HG02763 (cell line): ENCODE data around the gene ZNF490.
A peak's percentile ranks its signal among the peaks of the same experiment; 100 is the strongest.
"Not testable (repeated sequence)": the region's sequence is repeated elsewhere in the genome, so short reads cannot be mapped to it uniquely, and the experiment has no call there.

ENCODE experiments used
- ATAC-seq: cut with Tn5 transposase; IDR thresholded peaks from one replicate; pipeline ENCODE4 v1.9.1; 2021; ENCODE audit warnings: mild to moderate bottlenecking, moderate library complexity; ENCODE audit not compliant: unreplicated experiment

Gene ZNF490

DNA sequence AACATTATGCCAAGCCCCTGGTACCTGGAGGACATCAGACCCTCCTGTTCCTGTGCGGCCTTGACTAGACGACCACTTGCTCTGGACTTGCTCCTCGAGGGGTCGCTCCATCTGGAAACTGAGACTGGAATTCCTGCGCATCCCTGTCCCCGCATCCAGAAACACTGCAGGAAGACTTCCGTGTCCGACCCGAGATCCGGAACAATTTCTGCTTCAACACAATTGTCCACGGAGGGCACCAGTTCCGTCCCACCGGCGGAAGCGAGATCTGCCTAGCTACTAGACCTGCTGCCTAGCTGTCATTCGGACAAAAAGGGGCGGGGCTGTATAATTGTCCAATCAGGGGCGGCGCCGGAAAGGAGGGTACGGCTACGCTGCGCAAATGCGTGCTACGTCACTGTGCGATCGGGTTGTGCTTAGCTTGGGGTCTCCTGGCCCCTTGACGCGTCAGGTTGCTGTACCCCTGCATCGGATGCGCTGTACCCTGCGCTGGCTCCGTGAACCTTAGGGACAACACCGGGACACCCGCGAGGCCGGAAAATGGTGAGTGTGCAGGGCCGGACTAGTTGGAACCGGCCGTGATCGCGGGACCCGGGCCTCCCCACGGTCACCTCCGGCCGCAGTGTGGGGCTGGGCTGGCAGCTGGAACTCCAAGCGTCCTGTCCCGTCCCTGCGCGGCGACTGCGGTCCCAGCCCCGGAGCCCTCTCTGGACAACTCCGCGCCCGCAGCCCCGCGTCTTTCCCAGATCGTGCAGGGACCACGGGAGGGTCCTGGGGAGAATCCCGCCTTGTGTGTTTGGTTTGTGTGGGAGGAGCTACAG lies at the start of gene ZNF490, which contains the start of gene ZNF791:
Gene ZNF490 (minus strand): TSS at position 274 of the 821 bp plus-strand sequence. CDS start 133 bp downstream, at position 141.
Gene ZNF791 (plus strand): TSS at position 381 of the 821 bp plus-strand sequence. CDS start 160 bp downstream, at position 541.
- ATAC-seq = peak; percentile 76

DNA sequence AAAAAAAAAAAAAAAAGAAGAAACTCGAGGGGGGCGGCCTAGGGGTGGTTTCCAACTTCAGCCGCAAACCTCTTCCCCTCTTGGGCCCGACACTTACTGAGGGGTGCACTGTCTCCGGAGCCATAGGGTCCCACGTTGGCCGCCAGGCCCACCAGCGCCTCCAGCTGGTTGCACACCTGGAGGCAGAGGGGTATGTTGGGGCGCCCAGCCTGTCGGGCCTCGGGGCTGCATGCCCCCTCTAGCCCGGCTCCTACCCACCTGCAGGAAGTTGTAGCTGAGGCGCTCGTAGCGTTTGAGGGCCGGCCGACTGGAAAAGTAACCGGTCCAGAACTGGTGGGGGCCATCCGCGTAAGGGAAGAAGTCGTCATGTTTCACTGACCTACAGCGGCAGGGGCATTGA lies 47.4 kb upstream of the ZNF490 start:
- no peak for ATAC-seq

DNA sequence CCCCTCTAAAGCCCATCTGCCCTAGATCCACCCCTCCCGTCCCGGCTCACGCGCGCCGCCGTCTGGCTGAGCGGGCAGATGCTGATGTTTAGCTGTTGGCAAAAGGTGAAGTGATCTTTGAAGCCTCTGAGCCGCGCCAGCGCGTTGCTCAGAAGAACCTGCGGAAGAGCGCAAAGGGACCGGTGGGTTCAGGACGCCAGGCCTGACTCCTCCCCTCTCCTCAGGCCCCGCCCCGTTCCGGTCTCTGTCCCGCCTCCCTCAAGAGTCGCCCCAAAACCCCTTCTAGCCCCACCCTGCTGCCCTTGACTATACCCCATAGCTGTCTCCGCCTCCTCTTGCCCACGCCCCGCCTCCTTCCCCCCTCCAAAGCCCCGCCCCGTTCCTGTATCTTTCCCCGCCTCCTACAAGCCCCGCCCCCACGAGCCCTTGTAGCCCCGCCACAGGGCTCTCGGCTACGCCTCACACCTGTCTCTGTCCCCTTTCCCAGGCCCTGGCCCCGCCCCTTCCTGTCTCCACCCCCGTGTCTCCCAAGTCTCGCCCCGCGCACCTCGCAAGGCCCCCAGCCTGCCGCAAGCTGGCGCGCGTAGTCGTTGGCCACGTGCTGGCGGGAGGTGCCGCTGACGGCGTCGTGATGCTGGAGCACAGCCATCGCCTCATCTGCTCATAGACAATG lies 46.4 kb upstream of the ZNF490 start:
- no peak for ATAC-seq

DNA sequence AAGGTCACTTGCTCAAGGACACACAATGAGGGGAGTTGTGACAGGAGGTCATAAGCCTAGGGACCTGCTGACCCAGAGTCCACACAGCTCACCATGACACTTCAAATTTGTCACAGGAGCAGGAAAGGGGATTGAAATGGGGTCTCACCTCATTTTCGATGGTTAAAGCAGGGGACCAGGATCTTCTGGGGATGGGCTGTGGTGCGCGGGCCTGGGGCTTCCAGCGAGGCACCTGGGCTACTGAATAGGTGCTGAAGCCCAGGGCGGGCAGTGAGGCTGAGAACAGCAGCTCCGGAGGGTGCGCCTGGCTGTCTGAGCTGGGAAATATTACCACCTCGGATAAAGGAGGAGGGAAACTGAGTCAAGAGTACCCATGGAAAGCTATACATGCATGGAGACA lies 44.9 kb upstream of the ZNF490 start:
- ATAC-seq = no peak

DNA sequence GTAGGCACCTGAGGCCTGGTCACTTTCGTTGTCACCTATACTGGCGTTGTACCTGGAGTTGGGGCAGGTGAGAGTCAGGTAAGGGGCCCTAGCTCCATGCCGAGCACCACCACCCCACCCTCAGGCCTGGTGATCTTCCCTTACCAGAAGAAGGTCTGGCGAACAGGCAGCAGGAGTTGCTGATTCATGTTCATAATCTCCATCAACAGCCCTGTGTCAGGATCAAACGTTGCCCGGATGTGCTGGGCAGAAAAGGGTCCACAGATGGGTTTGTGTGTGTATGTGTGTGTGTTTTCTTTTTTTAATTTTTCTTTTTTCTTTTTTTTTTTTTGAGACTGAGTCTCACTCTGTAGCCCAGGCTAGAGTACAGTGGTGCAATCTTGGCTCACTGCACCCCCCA lies 41.6 kb upstream of the ZNF490 start:
- ATAC-seq = no peak

DNA sequence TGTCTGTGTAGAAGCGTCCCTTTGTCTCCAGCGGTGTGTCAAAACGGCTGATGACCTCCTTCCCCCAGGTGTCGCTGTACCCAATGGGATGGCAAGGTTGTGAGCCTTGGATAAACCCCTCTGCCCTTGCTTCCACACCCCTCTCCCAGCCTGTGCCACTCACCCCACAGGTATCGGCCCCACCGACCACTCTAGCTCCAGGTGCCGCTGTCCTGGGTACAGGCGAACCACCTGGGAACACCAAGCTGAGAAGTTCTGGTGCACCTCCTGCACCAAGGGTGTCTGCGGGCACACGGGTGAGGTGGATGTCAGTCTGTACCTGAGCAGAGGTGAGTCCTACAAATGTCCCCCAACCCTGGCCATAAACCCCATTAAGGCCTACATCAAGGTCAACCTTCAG lies 39.3 kb upstream of the ZNF490 start:
- ATAC-seq = no peak

DNA sequence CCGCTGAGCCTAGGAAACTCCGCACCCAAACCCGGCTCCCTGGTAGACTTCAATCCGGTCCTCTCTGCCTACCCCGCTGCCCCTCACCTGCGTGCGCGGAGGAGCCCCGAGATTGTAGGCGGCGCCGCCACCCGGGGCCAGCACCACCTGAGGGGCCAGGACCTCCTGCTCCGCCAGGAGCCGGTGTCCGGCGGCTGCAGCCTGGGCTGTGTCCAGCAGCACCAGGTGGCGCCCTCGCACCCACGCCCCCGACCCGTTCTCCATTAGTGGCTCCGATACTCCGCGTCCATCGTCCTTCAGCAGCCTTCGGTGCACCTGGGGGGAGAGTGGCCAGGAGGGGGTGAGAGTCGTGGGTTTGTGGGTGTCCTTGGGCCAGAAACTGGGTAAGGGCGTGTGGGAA lies 37.5 kb upstream of the ZNF490 start:
- no peak for ATAC-seq

DNA sequence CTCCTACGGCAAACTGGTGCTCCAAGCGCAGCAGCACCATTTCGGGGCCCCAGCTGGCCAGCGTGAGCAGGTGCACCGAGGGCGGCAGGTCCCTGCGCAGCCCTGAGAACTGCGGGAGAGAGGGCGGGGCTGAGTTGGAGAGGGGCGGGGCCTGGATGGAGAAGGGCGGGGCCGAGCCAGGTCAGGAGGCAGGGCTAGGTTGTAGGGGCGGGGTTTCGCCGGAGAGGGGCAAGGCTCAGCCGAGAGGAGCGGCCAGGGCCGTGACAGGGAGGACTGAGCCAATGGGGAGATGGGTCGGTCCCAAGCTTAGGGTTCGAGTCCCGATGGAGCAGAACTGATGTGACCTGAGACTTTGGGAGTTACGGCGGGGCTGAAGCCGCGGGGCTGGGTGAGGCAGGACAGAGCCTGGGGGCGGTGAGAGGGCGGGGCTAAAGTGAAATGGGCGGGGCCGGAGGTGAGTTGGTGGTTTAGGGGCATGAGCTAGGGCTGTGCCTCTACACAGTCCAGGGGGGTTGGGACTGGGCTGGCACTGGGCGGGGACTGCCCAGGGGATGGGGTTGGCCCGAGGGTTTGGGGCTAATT lies 37.0 kb upstream of the ZNF490 start:
- no peak for ATAC-seq

DNA sequence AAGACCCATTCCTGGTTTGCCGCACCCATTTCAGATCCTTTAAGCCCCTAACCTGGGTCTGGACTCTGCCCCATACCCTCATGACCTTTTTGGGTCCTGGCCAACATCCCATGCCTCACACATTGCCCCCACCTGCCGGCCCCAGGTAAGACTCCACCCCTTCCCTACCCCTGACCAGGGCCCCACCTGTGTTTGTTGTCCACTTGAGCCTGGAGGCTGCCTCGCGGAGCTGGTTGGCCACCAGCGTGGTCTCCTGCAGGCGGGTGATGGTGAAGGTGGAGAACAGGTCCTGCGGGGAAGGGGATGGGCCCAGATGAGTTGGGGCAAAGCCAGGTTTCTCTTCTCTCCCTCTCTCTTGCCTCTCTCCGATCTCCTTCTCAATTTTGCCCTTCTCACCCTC lies 36.4 kb upstream of the ZNF490 start:
- no peak for ATAC-seq

DNA sequence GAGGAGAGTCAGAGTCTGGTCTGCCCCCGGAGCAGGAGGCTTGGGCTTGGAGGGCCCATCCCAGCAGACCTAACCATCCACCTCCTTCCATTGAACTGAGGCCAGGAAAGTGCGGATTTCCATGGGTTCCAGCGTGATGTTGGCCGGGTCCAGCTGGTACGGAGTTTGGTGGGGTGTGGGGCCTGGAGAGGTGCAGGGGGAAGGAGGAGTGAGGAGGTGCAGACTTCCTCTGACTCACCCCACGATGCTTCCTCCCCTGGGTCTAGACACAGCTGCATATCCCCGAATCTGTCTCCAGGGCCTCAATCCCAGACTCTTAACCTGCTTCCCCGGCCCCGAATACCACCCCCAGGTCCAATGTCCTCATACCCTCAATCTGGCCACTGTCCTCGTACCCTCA lies 35.9 kb upstream of the ZNF490 start:
- ATAC-seq = no peak

DNA sequence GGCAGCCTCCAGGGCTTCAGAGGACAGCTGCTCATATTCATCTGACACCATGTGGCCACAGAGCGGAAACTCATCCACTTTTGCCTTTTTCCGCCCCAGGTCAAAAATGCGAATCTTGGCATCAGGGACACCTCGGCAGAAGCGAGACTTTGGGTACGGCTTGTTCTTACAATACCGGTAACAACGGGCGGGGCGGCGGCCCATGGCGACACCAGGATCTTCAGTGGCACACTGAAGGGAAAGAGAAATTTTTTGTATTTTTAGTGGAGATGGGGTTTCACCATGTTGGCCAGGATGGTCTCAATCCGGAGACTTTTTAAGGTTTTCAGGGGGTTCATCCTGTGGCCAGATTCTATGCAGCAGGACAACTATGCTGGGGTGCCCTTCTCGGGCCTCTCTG lies 33.1 kb upstream of the ZNF490 start:
- not testable (repeated sequence) for ATAC-seq

DNA sequence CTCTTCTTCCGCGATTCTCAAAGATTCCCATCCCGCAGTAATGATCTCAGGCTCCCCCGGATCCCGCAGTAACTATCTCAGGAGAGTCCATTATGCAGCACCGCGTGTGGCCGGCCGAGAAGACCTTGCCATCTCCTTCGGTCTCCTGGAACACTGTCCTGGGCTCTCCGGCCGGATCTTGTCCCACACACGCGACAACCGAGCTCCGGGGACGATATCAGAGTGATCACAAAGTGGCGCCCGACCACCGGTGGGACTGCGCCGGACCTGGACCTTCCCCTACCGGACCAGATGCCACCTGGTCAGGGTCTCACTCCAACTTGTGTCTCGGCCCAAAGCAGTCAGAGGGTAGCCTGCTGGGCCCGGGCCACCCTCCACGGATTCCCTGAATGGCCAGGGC lies 31.9 kb upstream of the ZNF490 start:
- no peak for ATAC-seq

DNA sequence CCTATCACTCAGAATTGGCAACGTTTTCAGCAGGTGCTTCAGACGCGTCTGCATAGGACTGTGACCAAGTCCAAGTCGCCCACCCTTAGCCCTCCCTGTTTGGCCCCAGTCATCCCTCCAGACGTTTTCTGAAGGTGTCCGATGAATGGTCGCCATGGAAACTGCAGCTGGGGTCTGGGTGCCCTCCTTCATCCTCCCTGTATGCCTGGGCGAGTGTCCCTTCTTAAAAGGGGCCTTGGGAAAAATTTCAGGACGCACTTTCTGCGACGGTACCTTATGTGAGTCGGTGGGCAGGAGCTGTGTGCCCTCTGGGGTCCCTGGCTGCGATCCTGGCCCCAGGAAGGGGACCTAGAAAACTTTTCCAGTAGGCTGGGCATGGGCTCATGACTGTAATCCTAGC lies 30.8 kb upstream of the ZNF490 start:
- ATAC-seq = no peak

DNA sequence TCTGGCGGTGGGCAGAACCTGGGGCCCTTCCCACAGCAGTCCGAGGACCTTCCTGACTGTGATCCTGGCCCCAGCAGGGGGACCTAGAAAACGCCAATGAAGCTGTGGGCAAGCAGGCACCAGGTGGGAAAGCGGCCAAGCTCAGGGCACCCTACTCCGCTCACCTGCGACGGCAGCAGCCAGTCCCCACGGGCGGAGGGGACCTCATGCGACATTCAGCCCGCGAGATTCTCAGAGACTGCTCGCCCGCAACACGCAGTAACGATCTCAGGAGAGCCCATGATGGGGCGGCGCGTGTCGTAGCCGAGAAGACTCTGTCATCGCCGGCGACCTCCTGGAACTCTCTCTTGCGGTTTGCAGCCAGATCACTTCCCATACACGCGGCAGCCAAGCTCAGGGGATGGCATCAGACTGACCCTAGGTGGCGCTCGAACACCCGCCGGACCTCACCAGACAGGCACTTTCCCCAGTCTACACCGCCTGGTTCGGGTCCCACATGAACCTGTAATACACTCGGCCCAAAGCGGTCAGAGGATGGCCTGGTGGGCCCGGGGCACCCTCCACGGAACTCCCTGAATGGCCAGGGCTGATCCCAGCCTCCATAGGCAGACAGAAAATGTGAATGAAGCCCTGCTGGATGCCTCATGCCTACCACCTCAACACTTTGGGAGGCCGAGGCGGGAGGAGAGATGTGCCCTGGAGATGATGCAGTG lies 29.4 kb upstream of the ZNF490 start:
- ATAC-seq = peak; percentile 47

DNA sequence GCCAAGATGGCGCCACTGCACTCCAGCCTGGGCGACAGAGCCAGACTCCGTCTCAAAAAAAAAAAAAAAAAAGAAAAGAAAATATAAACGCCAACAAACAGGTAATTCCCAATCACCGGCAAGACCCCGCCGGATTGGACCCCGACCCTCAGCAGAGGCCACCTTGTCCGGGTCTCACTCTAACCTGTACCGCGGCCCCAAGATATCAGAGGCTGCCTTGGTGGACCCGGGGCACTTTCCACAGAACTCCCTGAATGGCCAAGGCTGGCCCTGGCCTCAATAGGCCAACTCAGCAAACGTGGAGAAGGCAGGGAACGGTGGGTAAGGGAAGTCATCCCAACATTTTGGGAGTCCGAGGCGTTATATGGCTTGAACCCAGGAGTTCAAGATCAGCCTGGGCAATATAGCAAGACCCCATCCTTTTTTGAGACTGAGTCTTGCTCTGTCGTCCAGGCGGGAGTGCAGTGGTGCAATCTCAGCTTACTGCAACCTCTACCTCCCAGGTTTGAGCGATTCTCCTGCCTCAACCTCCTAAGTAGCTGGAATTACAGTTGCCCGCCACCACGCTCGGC lies 28.1 kb upstream of the ZNF490 start:
- no peak for ATAC-seq

DNA sequence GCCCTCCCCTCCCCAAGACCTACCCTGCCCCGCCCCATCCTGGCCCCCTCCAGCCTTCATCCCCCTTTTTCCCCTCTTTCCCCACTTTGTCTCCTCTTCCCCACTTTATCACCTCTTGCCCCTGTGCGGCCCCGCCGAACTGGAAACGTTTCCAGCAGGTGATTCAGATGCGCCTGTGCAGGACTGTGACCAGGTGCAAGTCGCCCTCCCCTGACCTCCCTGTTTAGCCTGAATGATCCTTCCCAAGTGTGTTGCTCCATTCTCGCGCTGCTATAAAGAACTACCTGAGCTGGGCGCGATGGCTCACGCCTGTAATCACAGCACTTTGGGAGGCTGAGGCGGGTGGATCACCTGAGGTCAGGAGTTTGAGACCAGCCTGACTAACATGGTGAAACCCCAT lies 26.0 kb upstream of the ZNF490 start:
- no peak for ATAC-seq

DNA sequence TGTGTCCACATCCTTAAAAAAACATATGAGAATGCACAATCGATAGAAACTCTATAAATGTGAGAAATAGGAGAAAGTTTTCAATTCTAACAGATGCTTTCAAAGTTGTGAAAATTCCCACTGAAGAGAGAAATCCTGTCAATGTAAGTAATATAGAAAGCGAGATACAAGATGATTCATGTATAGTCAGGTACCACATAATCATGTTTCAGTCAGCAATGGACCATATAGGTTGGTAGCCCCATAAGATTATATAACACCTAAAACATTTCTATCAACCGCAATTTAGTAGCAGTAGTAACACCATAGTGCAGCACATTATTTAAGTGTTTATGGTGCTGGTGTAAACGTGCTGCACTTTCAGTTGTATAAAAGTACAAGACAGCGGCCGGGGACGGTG lies 18.6 kb upstream of the ZNF490 start:
- no peak for ATAC-seq

DNA sequence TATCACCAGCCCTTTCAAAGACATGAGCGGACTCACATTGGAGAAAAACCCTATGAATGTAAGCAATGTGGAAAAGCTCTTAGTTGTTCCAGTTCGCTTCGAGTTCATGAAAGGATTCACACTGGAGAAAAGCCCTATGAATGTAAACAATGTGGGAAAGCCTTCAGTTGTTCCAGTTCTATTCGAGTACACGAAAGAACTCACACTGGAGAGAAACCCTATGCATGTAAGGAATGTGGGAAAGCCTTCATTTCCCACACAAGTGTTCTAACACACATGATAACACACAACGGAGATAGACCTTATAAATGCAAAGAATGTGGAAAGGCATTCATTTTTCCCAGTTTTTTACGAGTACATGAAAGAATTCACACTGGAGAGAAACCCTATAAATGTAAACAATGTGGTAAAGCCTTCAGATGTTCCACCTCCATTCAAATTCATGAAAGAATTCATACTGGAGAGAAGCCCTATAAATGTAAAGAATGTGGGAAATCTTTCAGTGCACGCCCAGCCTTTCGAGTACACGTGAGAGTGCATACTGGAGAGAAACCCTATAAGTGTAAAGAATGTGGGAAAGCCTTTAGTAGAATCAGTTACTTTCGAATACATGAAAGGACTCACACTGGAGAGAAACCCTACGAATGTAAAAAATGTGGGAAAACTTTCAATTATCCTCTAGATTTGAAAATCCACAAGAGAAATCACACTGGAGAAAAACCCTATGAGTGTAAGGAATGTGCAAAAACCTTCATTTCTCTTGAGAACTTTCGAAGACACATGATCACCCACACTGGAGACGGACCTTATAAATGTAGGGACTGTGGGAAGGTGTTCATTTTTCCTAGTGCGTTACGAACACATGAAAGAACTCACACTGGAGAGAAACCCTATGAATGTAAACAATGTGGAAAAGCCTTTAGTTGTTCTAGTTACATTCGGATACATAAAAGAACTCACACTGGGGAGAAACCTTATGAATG lies 17.7 kb upstream of the ZNF490 start:
- no peak for ATAC-seq

DNA sequence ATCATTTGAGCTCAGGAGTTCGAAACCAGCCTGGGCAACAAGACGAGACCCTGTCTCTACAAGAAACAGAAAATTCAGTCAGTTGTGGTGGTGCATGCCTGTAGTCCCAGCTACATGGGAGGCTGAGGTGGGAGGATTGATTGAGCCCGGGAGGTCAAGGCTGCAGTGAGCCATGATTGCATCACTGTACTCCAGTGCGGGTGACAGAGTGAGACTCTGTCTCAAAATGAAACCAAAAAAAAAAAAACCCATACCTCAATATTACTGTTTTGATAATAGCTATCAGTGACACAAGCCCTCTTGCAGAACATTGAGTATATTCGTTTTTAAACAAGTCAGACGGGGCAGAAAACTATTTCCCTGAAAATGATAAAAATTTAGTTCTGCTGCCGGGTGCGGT lies 16.3 kb upstream of the ZNF490 start:
- no peak for ATAC-seq
